IMR-90 (cell line): ENCODE data around the gene PERM1. TPM values are rescaled to one million over a fixed set of nuclear protein-coding genes. Genes with fewer than 3 reads are reported as not detected.

Experiments used
- ATAC-seq: fragments of 200-7000 bp; cut with Tn5 transposase; 2 replicates; pipeline ENCODE4 v1.9.1; 2020; ENCODE audit warnings: low read depth, mild to moderate bottlenecking, moderate library complexity
- BruUV-seq: library from RNA; stranded (reverse); fragments of 400-500 nt; replicated peaks from 2 replicates; lab custom pipeline; 2021; lab: Mats Ljungman, UMichigan
- CTCF ChIA-PET: fragments of 300-600 bp; formaldehyde crosslinking; extraction: SDS; loops from one replicate; lab custom pipeline; 2021; ENCODE audit warnings: antibody characterized with exemption; lab: Yijun Ruan, JAX
- POLR2A ChIA-PET: fragments of 300-600 bp; sonication (Branson Sonifier 250); formaldehyde crosslinking; loops from one replicate; lab custom pipeline; 2022; ENCODE audit warnings: antibody characterized with exemption; ENCODE audit not compliant: unreplicated experiment; lab: Charles Lee
- DNase-seq: peaks from one replicate; pipeline ENCODE4 v3.0.0; 2013
- H2AFZ ChIP-seq: replicated peaks from 2 replicates; pipeline ENCODE3; 2013; ENCODE audit warnings: low read length, mild to moderate bottlenecking; ENCODE audit not compliant: poor library complexity
- H2AK5ac ChIP-seq: 2 replicates; pipeline ENCODE4 v1.6.1; 2013; ENCODE audit warnings: low read depth, low read length, inconsistent platforms
- H2AK9ac ChIP-seq: replicated peaks from 2 replicates; pipeline ENCODE3; 2013; ENCODE audit warnings: mild to moderate bottlenecking, low read depth, low read length, moderate library complexity; ENCODE audit not compliant: poor library complexity
- H2BK120ac ChIP-seq: 2 replicates; pipeline ENCODE4 v1.6.1; 2013; ENCODE audit warnings: low read depth, low read length, inconsistent platforms
- H2BK15ac ChIP-seq: 3 replicates; pipeline ENCODE4 v1.6.1; 2013; ENCODE audit warnings: low read depth, low read length, inconsistent platforms
- H2BK20ac ChIP-seq: 2 replicates; pipeline ENCODE4 v1.6.1; 2013; ENCODE audit warnings: low read depth, mild to moderate bottlenecking, inconsistent platforms, low read length, moderate library complexity
- H2BK5ac ChIP-seq: 2 replicates; pipeline ENCODE4 v1.6.1; 2013; ENCODE audit warnings: mild to moderate bottlenecking, low read depth, low read length, inconsistent platforms; ENCODE audit not compliant: poor library complexity, severe bottlenecking
- H3K14ac ChIP-seq: replicated peaks from 2 replicates; pipeline ENCODE4 v1.6.1; 2013; ENCODE audit warnings: low read depth, low read length, inconsistent platforms
- H3K18ac ChIP-seq: 2 replicates; pipeline ENCODE4 v1.6.1; 2013; ENCODE audit warnings: low read depth, low read length, control low read depth
- H3K23ac ChIP-seq: 2 replicates; pipeline ENCODE4 v1.6.1; 2013; ENCODE audit warnings: low read depth, low read length, inconsistent platforms
- H3K27ac ChIP-seq: 2 replicates; pipeline ENCODE4 v1.5.1; 2013; ENCODE audit warnings: mild to moderate bottlenecking, control low read depth, low read length; ENCODE audit not compliant: insufficient read depth
- H3K27me3 ChIP-seq: 2 replicates; pipeline ENCODE4 v1.6.1; 2013; ENCODE audit warnings: low read length; ENCODE audit not compliant: control insufficient read depth, insufficient read depth
- H3K36me3 ChIP-seq: 2 replicates; pipeline ENCODE4 v1.6.1; 2013; ENCODE audit warnings: low read length, mixed read lengths; ENCODE audit not compliant: control insufficient read depth, insufficient read depth
- H3K4ac ChIP-seq: 2 replicates; pipeline ENCODE4 v1.6.1; 2013; ENCODE audit warnings: low read depth, low read length, inconsistent platforms
- H3K4me1 ChIP-seq: 2 replicates; pipeline ENCODE4 v1.6.1; 2013; ENCODE audit warnings: low read length, mixed read lengths; ENCODE audit not compliant: control insufficient read depth, insufficient read depth
- H3K4me2 ChIP-seq: 2 replicates; pipeline ENCODE4 v1.6.1; 2013; ENCODE audit warnings: low read depth, mild to moderate bottlenecking, control low read depth, low read length, moderate library complexity
- H3K4me3 ChIP-seq: 2 replicates; pipeline ENCODE4 v1.5.1; 2013; ENCODE audit warnings: low read depth, mild to moderate bottlenecking, control low read depth, low read length, moderate library complexity; ENCODE audit not compliant: insufficient read depth
- H3K56ac ChIP-seq: 2 replicates; pipeline ENCODE4 v1.6.1; 2013; ENCODE audit warnings: low read length, inconsistent platforms; ENCODE audit not compliant: insufficient read depth; ENCODE audit errors: extremely low read depth
- H3K79me1 ChIP-seq, 2 experiments: 2 replicates each; pipeline ENCODE4 v1.6.1; 2013; ENCODE audit warnings: low read length in 2 of 2, inconsistent platforms in 1 of 2, low read depth in 1 of 2
- H3K9ac ChIP-seq: 2 replicates; pipeline ENCODE4 v1.6.1; 2013; ENCODE audit warnings: low read depth, low read length, control low read depth
- H3K9me1 ChIP-seq: 2 replicates; pipeline ENCODE4 v1.6.1; 2013; ENCODE audit warnings: low read length, inconsistent platforms; ENCODE audit not compliant: insufficient read depth
- H3K9me3 ChIP-seq: 2 replicates; pipeline ENCODE4 v1.6.1; 2013; ENCODE audit warnings: low read length; ENCODE audit not compliant: control insufficient read depth, insufficient read depth
- H4K20me1 ChIP-seq: 2 replicates; pipeline ENCODE4 v1.6.1; 2013; ENCODE audit warnings: low read length, inconsistent platforms; ENCODE audit not compliant: insufficient read depth
- H4K5ac ChIP-seq: 2 replicates; pipeline ENCODE4 v1.6.1; 2013; ENCODE audit warnings: mild to moderate bottlenecking, low read depth, low read length, control low read depth
- H4K8ac ChIP-seq, 2 experiments: 2 replicates each; pipeline ENCODE4 v1.6.1; 2013; ENCODE audit warnings: low read depth in 2 of 2, low read length in 2 of 2, control low read depth in 1 of 2, inconsistent platforms in 1 of 2
- H4K91ac ChIP-seq: 2 replicates; pipeline ENCODE4 v1.6.1; 2013; ENCODE audit warnings: low read depth, low read length, inconsistent platforms; ENCODE audit not compliant: insufficient read depth
- BHLHE40 ChIP-seq: fragments of 150-350 bp; IDR thresholded peaks from 2 replicates; pipeline ENCODE4 v1.6.1; 2016; ENCODE audit warnings: mild to moderate bottlenecking, low read depth, low read length
- FOS ChIP-seq: fragments of 150-350 bp; IDR thresholded peaks from 2 replicates; pipeline ENCODE4 v1.6.1; 2016; ENCODE audit warnings: low read depth, low read length
- MAFK ChIP-seq: IDR thresholded peaks from 2 replicates; pipeline ENCODE4 v1.6.1; 2012; ENCODE audit warnings: low read depth, low read length, improper control_type of control experiment
- POLR2A ChIP-seq: IDR thresholded peaks from 2 replicates; pipeline ENCODE4 v1.6.1; 2012; ENCODE audit warnings: mild to moderate bottlenecking, low read depth, low read length
- RAD21 ChIP-seq: IDR thresholded peaks from 2 replicates; pipeline ENCODE4 v1.6.1; 2012; ENCODE audit warnings: low read length, improper control_type of control experiment
- WGBS, 2 experiments: methylation state at CpG; one replicate each; pipeline versions ENCODE4 v1.1.5 to v1.1.7; 2013; ENCODE audit warnings: missing lambda C conversion rate in 2 of 2; ENCODE audit not compliant: insufficient read length in 1 of 2; ENCODE audit errors: extremely low coverage in 2 of 2; 5-methylcytosine and 5-hydroxymethylcytosine counted together
- dilution Hi-C: fragments of 300-500 bp; cut with HindIII; formaldehyde crosslinking; loops from one replicate; pipeline ENCODE4 v1.14.3; 2018; ENCODE audit warnings: low sequenced_read_pairs; ENCODE audit not compliant: unreplicated experiment
- in situ Hi-C: fragments of 300-500 bp; cut with MboI; formaldehyde crosslinking; loops from 3 replicates; pipeline ENCODE4 v1.14.3; 2019; ENCODE audit warnings: low sequenced_read_pairs, inconsistent platforms, mixed read lengths
- intact Hi-C: fragments of 100-400 bp; cut with micrococcal nuclease; formaldehyde crosslinking; loops from 2 replicates; pipeline ENCODE4 v1.10.0; 2022
- polyA plus RNA-seq, 3 experiments: library from polyadenylated mRNA; depleted of rRNA; stranded (reverse); fragments of >200 nt; gene quantifications; 2 replicates each; pipeline ENCODE4 v1.2.3, GENCODE V29; 2012; ENCODE audit warnings: low replicate concordance in 1 of 3
- total RNA-seq: library from RNA; depleted of rRNA; stranded (reverse); fragments of >200 nt; gene quantifications from 2 replicates; pipeline ENCODE4 v1.2.3, GENCODE V29; 2012

Gene PERM1
- total and polyA plus RNA-seq, 2 of the 4 experiments (the other 2 are of a cell fraction): not detected

GRCh38 chr1:992362-992761, 10.5 kb upstream of the PERM1 start:
- WGBS, 2 experiments: no CpG with 5 or more reads among the region's 7 CpGs
- Histone ChIP-seq H2BK15ac (no peak overlapping the region), H4K8ac (no peak overlapping the region), H2AK9ac (no peak overlapping the region), H3K36me3 (no peaks in the 10 kb centered on the region), H3K9me3 (peaks cover 10% of the 10 kb centered on the region), H3K4me2 (no peak overlapping the region), H3K23ac (no peak overlapping the region), H4K5ac (no peak overlapping the region), H3K4me1 (no peaks in the 10 kb centered on the region; the same call in 1 of the 2 replicates), H4K91ac (no peak overlapping the region), H3K9ac (no peak overlapping the region), H2BK120ac (no peak overlapping the region), H3K18ac (no peak overlapping the region), H2BK20ac (no peak overlapping the region), H3K27ac (no peak overlapping the region), H3K4me3 (no peak overlapping the region), H3K4ac (no peak overlapping the region), H3K79me1 (peaks cover 0 to 5% of the 10 kb centered on the region in 2 experiments; a peak in 2 of 4 replicates), H4K20me1 (peaks cover 4% of the 10 kb centered on the region; the same call in 1 of the 2 replicates), H3K9me1 (no peaks in the 10 kb centered on the region), H2BK5ac (no peak overlapping the region), H2AFZ (no peak overlapping the region), H3K56ac (no peak overlapping the region), H2AK5ac (no peak overlapping the region), H3K27me3 (no peaks in the 10 kb centered on the region), H3K14ac (no peak overlapping the region)
- ChIA-PET CTCF (interaction anchor here (1.2 kb wide), 1 partner anchor 27 kb away, joined by 3 read pairs; no protein-coding TSS in a partner anchor), POLR2A (no interaction called here)
- BruUV-seq: no TSS peak
- TF ChIP-seq RAD21: no peak
- no peak for TF ChIP-seq FOS
- no peak for TF ChIP-seq BHLHE40
- peak; percentile 17; the same call in 1 of the 2 replicates for TF ChIP-seq POLR2A
- no peak for TF ChIP-seq MAFK
- ATAC-seq: no peak
- dilution Hi-C loops (no loop called here), in situ Hi-C loops (no loop called here), intact Hi-C loops (no loop called here)
- no peak for DNase-seq
